Activated naive CD4-positive, alpha-beta T cell treated with anti-CD3 and anti-CD28 coated beads for 36 hours (primary cell): Measurements from ENCODE around the gene PPME1. TPM values are rescaled to one million over a fixed set of nuclear protein-coding genes. Genes with fewer than 3 reads are reported as not detected.
A peak's percentile ranks its signal among the peaks of the same experiment; 100 is the strongest.

Experiments used
- CTCF ChIA-PET: fragments of 350-600 bp; sonication (Branson Sonifier 250); formaldehyde crosslinking; loops from one replicate; lab custom pipeline; 2021; ENCODE audit warnings: antibody characterized with exemption; lab: Charles Lee
- DNase-seq: peaks from one replicate; pipeline ENCODE4 v3.0.0-alpha.2; 2020
- H3K27ac Mint-ChIP-seq: one replicate; pipeline ENCODE4 v1.8.0; 2021; ENCODE audit warnings: mild to moderate bottlenecking, mixed read lengths
- H3K27me3 Mint-ChIP-seq: one replicate; pipeline ENCODE4 v1.8.0; 2021; ENCODE audit warnings: low read depth, mixed read lengths
- H3K36me3 Mint-ChIP-seq: one replicate; pipeline ENCODE4 v1.8.0; 2021; ENCODE audit warnings: low read depth, mixed read lengths
- H3K4me1 Mint-ChIP-seq: one replicate; pipeline ENCODE4 v1.8.0; 2021; ENCODE audit warnings: low read depth, mixed read lengths
- H3K4me3 Mint-ChIP-seq: one replicate; pipeline ENCODE4 v1.8.0; 2021; ENCODE audit warnings: mild to moderate bottlenecking, moderate library complexity, mixed read lengths
- H3K9me3 Mint-ChIP-seq: one replicate; pipeline ENCODE4 v1.8.0; 2021; ENCODE audit warnings: mixed read lengths
- intact Hi-C: fragments of 100-400 bp; cut with micrococcal nuclease; formaldehyde crosslinking; loops from one replicate; pipeline ENCODE4 v1.15.1; 2023
- total RNA-seq, 2 experiments: library from RNA; stranded (reverse); gene quantifications; one replicate each; pipeline ENCODE4 v1.2.3, GENCODE V29; 2021

Gene PPME1
- total RNA-seq, 2 experiments from 2014 or later, result 19.0 to 22.1 TPM

DNA sequence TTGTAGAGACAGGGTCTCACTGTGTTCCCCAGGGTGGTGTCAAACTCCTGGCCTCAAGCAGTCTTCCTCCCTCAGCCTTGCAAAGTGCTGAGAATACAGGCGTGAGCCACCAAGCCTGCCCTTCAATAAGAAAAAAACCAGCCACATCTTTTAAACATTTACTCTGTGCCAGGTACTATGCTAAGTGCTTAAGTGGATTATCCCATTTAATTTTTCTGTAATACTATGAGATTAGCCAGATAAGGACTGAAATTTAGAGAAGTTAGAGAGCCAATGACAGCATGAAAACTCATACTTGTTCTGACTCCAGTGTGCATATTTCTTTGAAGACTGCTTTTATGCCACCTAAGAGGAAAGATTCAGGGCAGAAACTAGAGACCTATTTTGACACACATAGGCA is 35.7 kb downstream of the PPME1 start:
- H3K36me3 Mint-ChIP-seq, result peaks cover 23% of the 10 kb centered on the region
- intact Hi-C loops, result no loop called here
- H3K27ac Mint-ChIP-seq, result no peak overlapping the region
- DNase-seq, result no peak
- no peaks in the 10 kb centered on the region for H3K9me3 Mint-ChIP-seq
- no peak overlapping the region for H3K4me3 Mint-ChIP-seq
- no peaks in the 10 kb centered on the region for H3K27me3 Mint-ChIP-seq
- peaks cover 12% of the 10 kb centered on the region for H3K4me1 Mint-ChIP-seq
- CTCF ChIA-PET, result no interaction called here

DNA sequence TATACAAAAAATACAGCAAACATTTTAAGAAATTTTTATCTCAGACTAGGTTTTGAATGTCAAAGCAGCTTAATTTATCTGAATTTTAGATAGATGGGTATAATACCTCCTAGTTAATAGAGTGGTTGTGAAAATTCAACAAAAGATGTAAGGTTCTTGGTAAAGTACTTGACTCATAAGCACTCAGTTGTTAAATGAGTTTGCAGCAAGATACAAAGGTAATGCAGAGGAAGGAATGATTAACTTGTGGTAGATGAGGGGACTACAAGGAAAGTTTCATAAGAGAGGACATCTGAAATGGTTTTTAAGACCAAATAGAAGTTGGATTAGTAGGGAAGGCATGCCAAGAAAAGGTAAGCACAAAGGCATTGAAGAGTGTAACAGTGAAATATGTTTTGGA is 37.4 kb downstream of the PPME1 start:
- Mint-ChIP-seq H3K4me1 (peaks cover 9% of the 10 kb centered on the region), H3K27ac (no peak overlapping the region), H3K9me3 (peaks cover 1% of the 10 kb centered on the region), H3K27me3 (no peaks in the 10 kb centered on the region), H3K36me3 (peaks cover 29% of the 10 kb centered on the region), H3K4me3 (no peak overlapping the region)
- CTCF ChIA-PET, result interaction anchor here (0.9 to 2.2 kb wide), 2 partner anchors 113 to 361 kb away, joined by 4 to 6 read pairs; no protein-coding TSS in a partner anchor
- intact Hi-C loops, result no loop called here
- no peak for DNase-seq

DNA sequence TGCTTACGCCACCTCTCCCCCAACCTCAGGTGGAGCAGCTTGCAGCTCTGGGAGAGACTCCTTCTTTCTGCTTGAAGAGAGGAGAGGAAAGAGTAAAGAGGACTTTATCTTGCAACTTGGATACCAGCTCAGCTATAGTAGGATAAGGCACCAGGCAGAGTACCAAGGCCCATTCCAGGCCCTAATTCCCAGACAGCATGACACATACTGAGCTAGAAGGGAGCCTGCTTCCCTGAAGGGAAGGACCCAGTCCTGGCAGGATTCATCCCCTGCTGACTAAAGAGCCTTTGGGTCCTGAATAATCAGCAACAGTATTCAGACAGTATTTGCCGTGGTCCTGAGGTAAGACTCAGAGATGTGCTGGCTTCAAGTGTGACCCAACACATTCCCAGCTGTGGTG is 41.4 kb downstream of the PPME1 start:
- H3K27me3 Mint-ChIP-seq, result no peaks in the 10 kb centered on the region
- no peaks in the 10 kb centered on the region for H3K4me1 Mint-ChIP-seq
- peaks cover 7% of the 10 kb centered on the region for H3K9me3 Mint-ChIP-seq
- CTCF ChIA-PET, result no interaction called here
- no peak overlapping the region for H3K27ac Mint-ChIP-seq
- H3K36me3 Mint-ChIP-seq, result peaks cover 15% of the 10 kb centered on the region
- H3K4me3 Mint-ChIP-seq, result no peak overlapping the region
- intact Hi-C loops, result no loop called here
- DNase-seq, result no peak

DNA sequence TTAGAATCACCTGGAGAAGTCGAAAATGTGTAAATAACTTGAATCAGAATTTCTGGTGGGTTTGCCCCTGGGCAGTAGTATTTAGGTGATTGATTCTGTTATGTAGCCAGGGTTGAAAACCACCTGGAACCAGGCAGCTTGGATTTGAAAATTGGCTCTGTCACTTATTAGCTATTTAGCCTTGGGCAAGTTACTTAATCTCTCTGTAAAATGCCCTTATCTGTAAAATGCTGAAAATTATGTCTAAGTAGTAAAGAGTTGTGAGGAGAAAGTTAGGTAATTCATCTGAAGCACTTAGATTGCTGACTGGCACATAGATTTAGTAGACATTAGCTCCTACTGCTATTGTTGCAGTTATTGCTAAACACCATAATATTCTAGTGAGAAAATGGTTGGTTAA is 49.3 kb downstream of the PPME1 start:
- DNase-seq, result no peak
- Mint-ChIP-seq H3K4me1 (no peaks in the 10 kb centered on the region), H3K36me3 (peaks cover 9% of the 10 kb centered on the region), H3K27me3 (no peaks in the 10 kb centered on the region), H3K27ac (no peak overlapping the region), H3K9me3 (no peaks in the 10 kb centered on the region), H3K4me3 (no peak overlapping the region)
- intact Hi-C loops, result no loop called here
- CTCF ChIA-PET, result interaction anchor here (0.6 to 1.0 kb wide), 2 partner anchors 35 to 995 kb away, joined by 3 read pairs; no protein-coding TSS in a partner anchor

DNA sequence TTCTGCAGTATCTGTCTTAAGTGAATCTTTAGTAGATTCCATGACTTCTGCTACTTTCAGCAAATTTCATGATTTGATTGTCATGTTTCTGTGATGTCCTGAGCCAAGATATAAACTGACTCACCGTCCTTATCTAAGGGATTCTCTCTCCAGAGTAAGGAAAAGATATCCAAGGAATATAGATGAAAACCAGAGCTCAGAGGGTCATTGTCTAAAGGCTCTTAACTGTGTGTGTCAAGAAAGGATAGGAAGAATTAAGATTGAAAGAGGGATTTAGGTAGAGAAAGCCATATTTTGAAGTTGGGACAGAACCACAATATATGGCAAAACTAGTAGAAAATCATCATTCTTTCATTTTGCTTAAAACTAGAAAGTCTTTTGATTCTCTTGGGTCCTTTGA is 50.7 kb downstream of the PPME1 start:
- peaks cover 11% of the 10 kb centered on the region for H3K36me3 Mint-ChIP-seq

DNA sequence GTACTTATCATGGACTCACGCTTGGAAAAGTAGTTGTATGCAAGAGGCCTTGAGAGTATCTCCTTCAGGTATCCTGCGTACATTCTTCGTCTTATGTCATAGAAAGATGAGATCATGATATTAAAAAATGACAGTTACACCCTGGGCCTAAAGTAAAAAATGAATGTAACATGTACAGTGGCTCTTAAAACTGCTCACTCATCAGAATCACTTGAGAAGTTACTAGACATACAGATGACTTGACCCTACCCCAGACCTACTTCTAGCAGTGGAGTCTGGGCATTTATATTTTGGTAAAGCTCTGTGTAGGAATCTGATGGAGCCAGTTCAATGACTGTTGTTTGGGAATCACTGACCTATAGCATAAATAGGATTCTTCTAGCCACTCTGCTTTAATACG is 54.5 kb downstream of the PPME1 start:
- CTCF ChIA-PET, result interaction anchor here (0.6 kb wide), 1 partner anchor 15 kb away, joined by 4 read pairs; no protein-coding TSS in a partner anchor
- intact Hi-C loops, result no loop called here
- Mint-ChIP-seq H3K4me3 (no peak overlapping the region), H3K36me3 (peaks cover 15% of the 10 kb centered on the region), H3K27me3 (no peaks in the 10 kb centered on the region), H3K9me3 (no peaks in the 10 kb centered on the region), H3K27ac (no peak overlapping the region), H3K4me1 (peaks cover 6% of the 10 kb centered on the region)
- DNase-seq, result no peak

More for the DNA sequence above, 50.7 kb downstream of the PPME1 start:
- no peaks in the 10 kb centered on the region for H3K27me3 Mint-ChIP-seq
- H3K4me3 Mint-ChIP-seq, result no peak overlapping the region
- intact Hi-C loops, result no loop called here
- H3K27ac Mint-ChIP-seq, result no peak overlapping the region
- H3K9me3 Mint-ChIP-seq, result no peaks in the 10 kb centered on the region
- no peak for DNase-seq
- H3K4me1 Mint-ChIP-seq, result no peaks in the 10 kb centered on the region
- CTCF ChIA-PET, result interaction anchor here (0.5 kb wide), 1 partner anchor 75 kb away, joined by 3 read pairs; no protein-coding TSS in a partner anchor

DNA sequence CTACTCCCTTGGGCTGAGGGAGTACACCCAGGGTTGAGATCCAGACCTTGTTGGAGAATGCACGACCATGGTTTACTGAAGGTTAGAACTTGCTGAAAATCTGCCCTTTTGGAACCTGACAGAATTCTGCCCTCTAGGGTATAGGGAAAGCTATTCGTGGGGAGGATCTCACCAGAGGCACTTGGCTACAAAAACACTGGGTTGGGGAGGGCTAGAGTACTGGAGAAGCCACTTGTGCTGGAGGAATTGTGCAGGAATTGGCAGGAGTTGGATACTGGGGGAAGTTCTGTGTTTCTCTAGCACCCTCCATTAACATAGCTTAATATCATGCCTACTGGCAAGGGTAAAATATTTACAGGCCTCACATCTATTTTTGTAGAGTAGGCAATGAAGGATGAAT is 55.8 kb downstream of the PPME1 start:
- Mint-ChIP-seq H3K36me3 (peaks cover 16% of the 10 kb centered on the region), H3K4me3 (no peak overlapping the region), H3K27me3 (no peaks in the 10 kb centered on the region), H3K4me1 (peaks cover 10% of the 10 kb centered on the region), H3K9me3 (no peaks in the 10 kb centered on the region), H3K27ac (no peak overlapping the region)
- intact Hi-C loops, result no loop called here
- DNase-seq, result no peak
- CTCF ChIA-PET, result no interaction called here

DNA sequence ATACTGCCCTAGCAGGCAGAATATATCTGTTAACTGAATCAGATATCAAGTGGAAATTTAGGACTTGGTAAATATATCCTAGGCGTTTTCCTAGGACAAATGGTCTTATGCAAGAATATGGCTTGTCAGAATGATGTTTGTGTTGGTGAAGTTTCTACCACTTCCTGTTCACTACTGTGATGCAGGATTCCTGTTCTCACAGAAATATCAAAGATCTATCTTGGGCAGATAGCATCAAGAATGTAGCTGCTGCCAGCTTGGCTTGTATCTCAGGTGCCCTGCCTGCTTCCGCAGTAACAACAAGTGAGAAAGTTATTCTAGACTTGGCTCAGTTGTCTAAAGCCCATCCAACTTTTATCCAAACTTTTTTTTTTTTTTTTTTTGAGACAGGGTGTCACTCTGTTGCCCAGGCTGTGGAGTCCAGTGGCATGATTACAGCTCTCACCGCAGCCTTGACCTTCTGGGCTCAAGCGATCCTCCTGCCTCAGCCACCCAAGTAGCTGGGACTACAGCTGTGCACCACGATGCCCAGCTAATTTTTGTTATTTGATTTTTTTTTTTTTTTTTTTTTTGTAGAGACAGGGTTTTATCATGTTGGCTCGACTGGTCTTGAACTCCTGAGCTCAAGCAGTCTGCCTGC is 61.3 kb downstream of the PPME1 start:
- peaks cover 10% of the 10 kb centered on the region for H3K36me3 Mint-ChIP-seq

DNA sequence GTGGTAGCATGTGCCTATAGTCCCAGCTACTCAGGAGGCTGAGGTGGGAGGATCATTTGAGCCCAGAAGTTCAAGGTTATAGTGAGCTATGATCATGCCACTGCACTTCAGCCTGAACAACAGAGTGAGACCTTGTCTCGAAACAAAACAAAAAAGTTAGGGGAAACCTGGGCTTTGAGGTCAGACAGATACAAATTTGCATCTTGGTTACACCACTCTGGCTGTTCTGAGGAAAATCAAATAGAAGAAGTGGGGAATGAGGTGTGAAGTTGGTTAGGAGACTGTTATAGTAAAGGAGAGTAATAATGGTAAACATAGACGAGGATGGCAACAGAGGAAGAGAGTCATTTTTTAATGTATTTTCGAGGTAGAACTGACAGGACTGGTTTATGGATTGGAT is 62.6 kb downstream of the PPME1 start:
- intact Hi-C loops, result loop anchor here (5.0 kb wide), 1 partner anchor 61 kb away; the partner anchor contains the start of genes C2CD3 and PPME1
- Mint-ChIP-seq H3K27ac (no peak overlapping the region), H3K27me3 (no peaks in the 10 kb centered on the region), H3K4me3 (no peak overlapping the region), H3K9me3 (no peaks in the 10 kb centered on the region), H3K36me3 (peaks cover 12% of the 10 kb centered on the region), H3K4me1 (peaks cover 30% of the 10 kb centered on the region)
- CTCF ChIA-PET, result no interaction called here
- DNase-seq, result no peak

More for the DNA sequence above, 61.3 kb downstream of the PPME1 start:
- Mint-ChIP-seq H3K4me3 (no peak overlapping the region), H3K27ac (peak overlapping the region; percentile 67), H3K4me1 (peaks cover 23% of the 10 kb centered on the region), H3K27me3 (no peaks in the 10 kb centered on the region), H3K9me3 (no peaks in the 10 kb centered on the region)
- intact Hi-C loops, result loop anchor here (5.0 kb wide), 1 partner anchor 60 kb away; the partner anchor contains the start of genes C2CD3 and PPME1
- CTCF ChIA-PET, result no interaction called here
- peak; percentile 18 for DNase-seq

DNA sequence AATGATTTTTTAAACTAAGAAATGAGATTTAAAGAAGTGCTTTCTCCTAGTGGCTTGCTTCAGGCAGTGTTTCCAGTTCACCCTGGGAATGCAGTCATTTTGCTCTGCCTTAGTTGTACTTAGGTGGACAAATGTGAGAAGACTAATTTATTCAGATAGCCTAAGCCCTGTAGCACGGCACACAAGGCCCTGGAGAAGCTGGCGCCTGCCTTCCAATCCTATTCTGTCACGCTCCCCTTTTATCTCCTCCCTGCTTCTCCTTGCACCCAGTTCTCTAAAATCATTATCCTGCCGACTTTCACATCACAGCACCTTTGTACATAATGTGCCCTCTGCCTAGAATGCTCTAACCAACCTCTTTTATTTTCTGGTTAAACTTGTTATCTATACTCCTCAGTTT is 64.0 kb downstream of the PPME1 start:
- H3K4me1 Mint-ChIP-seq, result peaks cover 34% of the 10 kb centered on the region
- CTCF ChIA-PET, result no interaction called here
- H3K27me3 Mint-ChIP-seq, result no peaks in the 10 kb centered on the region
- no peak overlapping the region for H3K4me3 Mint-ChIP-seq
- peaks cover 22% of the 10 kb centered on the region for H3K36me3 Mint-ChIP-seq
- DNase-seq, result no peak
- H3K27ac Mint-ChIP-seq, result no peak overlapping the region
- H3K9me3 Mint-ChIP-seq, result no peaks in the 10 kb centered on the region
- intact Hi-C loops, result no loop called here

DNA sequence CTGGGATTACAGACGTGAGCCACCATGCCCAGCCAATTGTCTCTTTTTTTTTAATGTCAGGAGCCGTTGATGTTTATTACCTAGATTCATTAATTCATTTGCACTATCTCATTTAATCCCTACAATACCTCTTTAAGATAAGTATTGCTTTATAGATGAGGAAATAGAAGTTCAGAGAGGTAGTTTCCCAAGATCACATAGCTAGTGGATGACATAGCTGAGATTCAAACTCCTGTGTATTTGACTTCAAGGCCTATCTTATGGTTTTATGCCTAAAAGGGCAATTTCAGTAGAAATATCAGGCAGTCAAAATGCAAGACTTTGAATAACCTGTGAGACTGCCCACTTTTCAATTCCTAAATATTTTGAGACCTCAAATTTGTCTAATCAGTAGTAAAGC is 66.5 kb downstream of the PPME1 start:
- H3K4me3 Mint-ChIP-seq, result no peak overlapping the region
- H3K9me3 Mint-ChIP-seq, result no peaks in the 10 kb centered on the region
- CTCF ChIA-PET, result interaction anchor here (0.6 to 2.4 kb wide), 3 partner anchors 18 to 94 kb away, joined by 3 to 11 read pairs (median 6); no protein-coding TSS in a partner anchor
- H3K27ac Mint-ChIP-seq, result no peak overlapping the region
- intact Hi-C loops, result no loop called here
- peaks cover 20% of the 10 kb centered on the region for H3K36me3 Mint-ChIP-seq
- no peak for DNase-seq
- peaks cover 22% of the 10 kb centered on the region for H3K4me1 Mint-ChIP-seq
- H3K27me3 Mint-ChIP-seq, result no peaks in the 10 kb centered on the region

DNA sequence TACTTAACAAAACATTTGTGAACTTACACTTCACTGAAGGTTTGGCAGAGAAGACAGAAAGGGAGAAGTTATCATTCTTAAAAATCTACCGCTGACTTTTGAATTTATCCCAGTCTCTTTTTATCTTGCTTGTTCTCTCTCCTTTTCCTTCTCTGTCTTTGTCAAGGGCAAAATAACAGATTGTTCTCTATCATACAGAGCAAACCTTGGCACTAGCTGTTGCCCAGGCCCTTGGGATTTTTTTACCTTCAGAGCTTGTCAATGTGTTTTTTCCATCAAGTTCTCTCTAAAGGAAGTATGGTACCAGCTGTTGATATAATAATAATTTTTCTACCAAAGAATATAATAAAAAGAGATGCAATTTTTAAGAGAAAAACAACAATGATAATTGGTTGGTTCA is 67.2 kb downstream of the PPME1 start:
- H3K4me1 Mint-ChIP-seq, result peaks cover 17% of the 10 kb centered on the region
- no peak overlapping the region for H3K27ac Mint-ChIP-seq
- intact Hi-C loops, result no loop called here
- H3K4me3 Mint-ChIP-seq, result no peak overlapping the region
- DNase-seq, result no peak
- CTCF ChIA-PET, result interaction anchor here (0.6 to 2.4 kb wide), 3 partner anchors 14 to 88 kb away, joined by 6 to 11 read pairs (median 6); no protein-coding TSS in a partner anchor
- H3K9me3 Mint-ChIP-seq, result no peaks in the 10 kb centered on the region
- H3K27me3 Mint-ChIP-seq, result no peaks in the 10 kb centered on the region
- H3K36me3 Mint-ChIP-seq, result peaks cover 20% of the 10 kb centered on the region

DNA sequence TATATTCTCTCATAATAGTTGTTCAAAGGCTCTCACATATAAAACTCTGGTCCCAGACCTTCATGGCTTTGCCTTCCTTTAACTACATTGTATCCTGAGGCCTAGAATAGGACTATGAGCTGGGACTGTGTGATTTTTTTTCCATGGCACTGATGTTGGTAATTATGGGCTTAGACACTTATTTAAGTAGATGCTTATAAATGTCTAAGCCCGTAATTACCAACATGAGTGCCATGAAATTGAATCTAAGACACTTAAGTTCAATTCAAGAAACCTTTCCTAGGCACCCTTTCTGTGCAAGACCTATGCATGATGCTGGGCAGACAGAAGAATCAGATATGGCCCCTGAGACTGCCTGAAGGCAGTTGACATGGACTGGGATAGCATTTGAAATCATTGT is 77.4 kb downstream of the PPME1 start:
- H3K27me3 Mint-ChIP-seq, result no peaks in the 10 kb centered on the region
- peaks cover 17% of the 10 kb centered on the region for H3K36me3 Mint-ChIP-seq
- no peak for DNase-seq
- intact Hi-C loops, result no loop called here
- no peak overlapping the region for H3K27ac Mint-ChIP-seq
- no peak overlapping the region for H3K4me3 Mint-ChIP-seq
- CTCF ChIA-PET, result no interaction called here
- no peaks in the 10 kb centered on the region for H3K4me1 Mint-ChIP-seq
- no peaks in the 10 kb centered on the region for H3K9me3 Mint-ChIP-seq
